ENCODE measurements around the gene DSG3.
"Not testable (repeated sequence)": the region's sequence is repeated elsewhere in the genome, so short reads cannot be mapped to it uniquely, and the experiment has no call there.

Gene DSG3

DNA sequence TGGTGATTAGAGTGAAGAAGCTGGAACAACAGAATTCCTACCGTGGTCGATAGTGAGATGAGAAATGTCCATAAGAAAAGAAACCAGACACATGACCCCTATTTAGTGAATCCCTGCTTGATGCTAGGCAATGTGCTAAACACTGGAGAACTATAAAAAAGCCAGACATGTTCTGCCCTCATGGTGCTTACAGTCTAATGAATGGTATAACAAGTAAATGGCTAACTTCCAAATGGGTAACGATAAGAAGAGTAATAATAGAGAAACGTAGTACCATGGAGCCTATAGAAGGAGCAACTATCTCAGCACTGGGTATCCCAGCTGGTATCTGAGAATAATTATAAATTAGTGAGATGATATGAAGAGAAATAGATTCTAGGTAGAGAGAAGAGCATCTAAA lies 55.5 kb downstream of the DSG3 start:
- H3K4me3 ChIP-seq (replicated peaks; ENCODE audit: low read depth, low read length), result no peak overlapping the region
- DNase-seq (ENCODE audit: extremely low read depth, low read depth), result no peak
- TF ChIP-seq, protein P1, sequence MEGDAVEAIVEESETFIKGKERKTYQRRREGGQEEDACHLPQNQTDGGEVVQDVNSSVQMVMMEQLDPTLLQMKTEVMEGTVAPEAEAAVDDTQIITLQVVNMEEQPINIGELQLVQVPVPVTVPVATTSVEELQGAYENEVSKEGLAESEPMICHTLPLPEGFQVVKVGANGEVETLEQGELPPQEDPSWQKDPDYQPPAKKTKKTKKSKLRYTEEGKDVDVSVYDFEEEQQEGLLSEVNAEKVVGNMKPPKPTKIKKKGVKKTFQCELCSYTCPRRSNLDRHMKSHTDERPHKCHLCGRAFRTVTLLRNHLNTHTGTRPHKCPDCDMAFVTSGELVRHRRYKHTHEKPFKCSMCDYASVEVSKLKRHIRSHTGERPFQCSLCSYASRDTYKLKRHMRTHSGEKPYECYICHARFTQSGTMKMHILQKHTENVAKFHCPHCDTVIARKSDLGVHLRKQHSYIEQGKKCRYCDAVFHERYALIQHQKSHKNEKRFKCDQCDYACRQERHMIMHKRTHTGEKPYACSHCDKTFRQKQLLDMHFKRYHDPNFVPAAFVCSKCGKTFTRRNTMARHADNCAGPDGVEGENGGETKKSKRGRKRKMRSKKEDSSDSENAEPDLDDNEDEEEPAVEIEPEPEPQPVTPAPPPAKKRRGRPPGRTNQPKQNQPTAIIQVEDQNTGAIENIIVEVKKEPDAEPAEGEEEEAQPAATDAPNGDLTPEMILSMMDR (IDR thresholded peaks at IDR 0.05; ENCODE audit: low read depth, low read length, missing control alignments), result no peak

DNA sequence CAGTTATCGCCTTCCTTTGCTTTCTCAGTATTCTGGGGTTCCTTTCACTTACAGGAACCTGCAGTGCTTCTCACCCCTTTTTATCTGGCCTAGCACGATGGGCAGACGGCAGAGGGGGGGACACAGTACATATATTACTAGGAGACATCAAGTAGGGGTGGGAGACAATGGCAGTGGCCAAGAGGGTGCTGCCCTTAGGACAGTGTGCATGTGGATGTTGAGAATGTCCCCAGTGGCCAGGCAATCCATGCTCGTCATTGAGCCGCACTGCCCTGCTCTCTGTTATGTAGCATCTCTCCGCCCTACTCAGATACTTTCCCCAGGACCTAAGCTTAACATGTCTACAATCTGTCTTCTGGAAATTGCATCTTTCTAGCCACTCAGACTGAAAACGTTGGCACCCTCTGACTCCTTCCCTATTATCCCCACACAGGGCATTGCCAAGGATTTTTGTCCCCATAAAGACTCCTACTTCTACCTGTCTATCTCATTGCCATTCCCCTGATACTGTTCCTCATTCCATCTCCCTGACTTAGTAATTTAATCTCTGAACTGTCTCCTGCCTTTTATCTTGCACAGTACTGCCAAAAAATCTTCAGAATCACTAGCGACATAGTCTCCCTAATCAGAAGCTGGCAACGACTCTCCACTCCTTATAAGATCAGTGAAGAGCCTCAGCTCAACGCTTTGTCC lies 57.1 kb downstream of the DSG3 start:
- no peak for DNase-seq (ENCODE audit: extremely low read depth, low read depth)
- H3K4me3 ChIP-seq (replicated peaks; ENCODE audit: low read depth, low read length), result no peak overlapping the region
- TF ChIP-seq, protein P1 (IDR thresholded peaks at IDR 0.05; ENCODE audit: low read depth, low read length, missing control alignments), result no peak

DNA sequence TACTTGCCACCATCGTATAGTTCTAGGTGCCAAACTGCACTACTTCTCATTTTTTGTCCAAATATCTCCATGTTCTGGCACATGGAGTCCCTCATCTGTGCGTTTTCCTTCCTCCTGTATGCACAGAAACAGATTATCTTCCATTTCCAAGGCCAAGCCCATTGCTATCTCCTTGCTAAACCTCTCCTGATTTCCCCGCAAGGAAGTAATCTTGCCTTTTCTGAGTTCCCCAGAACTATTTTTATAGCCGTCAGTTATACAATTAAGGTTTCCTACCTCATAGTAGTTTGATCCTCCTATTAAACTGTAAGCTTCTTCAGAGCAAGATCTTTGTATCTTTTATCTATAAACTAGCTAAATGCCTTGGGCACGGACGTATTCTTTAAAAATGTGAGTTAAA lies 57.6 kb downstream of the DSG3 start:
- DNase-seq (ENCODE audit: extremely low read depth, low read depth), result no peak
- TF ChIP-seq, protein P1 (IDR thresholded peaks at IDR 0.05; ENCODE audit: low read depth, low read length, missing control alignments), result no peak

DNA sequence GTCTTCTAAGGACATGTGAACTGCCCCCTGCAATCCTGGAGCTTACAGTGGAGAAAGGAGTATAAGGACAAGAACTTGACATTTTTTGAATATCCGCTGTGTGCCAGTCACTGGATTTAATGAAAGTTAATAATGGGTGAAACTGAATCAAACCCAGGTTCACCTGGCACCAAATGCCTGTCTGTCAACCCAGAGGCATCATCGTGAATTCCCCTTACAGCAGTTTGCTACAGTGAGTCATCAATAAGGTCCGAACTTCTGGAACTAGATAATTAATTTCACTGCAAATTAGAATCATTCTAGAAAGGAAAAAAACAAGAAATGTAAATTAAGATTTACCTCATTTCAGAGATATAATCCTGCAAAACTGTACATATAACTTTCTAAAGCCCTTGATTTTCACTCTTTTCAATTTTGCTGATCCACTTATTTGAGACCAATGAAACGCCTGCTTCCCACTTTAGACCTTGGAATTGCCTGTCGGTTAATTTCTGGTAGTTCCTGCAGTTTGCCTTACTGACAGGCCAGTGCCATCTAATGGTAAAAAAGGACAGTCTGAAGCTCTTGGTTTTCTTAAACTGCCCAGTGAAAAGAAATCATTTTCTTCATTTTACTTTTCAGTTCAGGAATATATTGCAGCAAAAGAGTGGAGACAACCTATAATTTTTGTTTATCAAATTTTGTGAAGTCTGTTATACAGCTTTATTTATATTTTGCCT lies 58.6 kb downstream of the DSG3 start:
- no peak overlapping the region for H3K4me3 ChIP-seq (replicated peaks; ENCODE audit: low read depth, low read length)
- TF ChIP-seq, protein P1 (IDR thresholded peaks at IDR 0.05; ENCODE audit: low read depth, low read length, missing control alignments), result no peak
- DNase-seq (ENCODE audit: extremely low read depth, low read depth), result no peak

More for the DNA sequence above, 57.6 kb downstream of the DSG3 start:
- H3K4me3 ChIP-seq (replicated peaks; ENCODE audit: low read depth, low read length), result no peak overlapping the region

DNA sequence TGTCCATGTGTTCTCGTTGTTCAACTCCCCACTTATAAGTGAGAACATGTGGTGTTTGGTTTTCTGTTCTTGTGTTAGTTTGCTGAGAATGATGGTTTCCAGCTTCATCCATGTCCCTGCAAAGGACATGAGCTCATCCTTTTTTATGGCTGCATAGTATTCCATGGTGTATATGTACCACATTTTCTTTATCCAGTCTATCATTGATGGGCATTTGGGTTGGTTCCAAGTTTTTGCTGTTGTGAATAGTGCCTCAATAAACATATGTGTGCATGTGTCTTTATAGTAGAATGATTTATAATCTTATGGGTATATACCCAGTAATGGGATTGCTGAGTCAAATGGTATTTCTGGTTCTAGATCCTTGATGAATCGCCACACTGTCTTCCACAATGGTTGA lies 59.6 kb downstream of the DSG3 start:
- not testable (repeated sequence) for H3K4me3 ChIP-seq (replicated peaks; ENCODE audit: low read depth, low read length); DNase-seq (ENCODE audit: extremely low read depth, low read depth)

DNA sequence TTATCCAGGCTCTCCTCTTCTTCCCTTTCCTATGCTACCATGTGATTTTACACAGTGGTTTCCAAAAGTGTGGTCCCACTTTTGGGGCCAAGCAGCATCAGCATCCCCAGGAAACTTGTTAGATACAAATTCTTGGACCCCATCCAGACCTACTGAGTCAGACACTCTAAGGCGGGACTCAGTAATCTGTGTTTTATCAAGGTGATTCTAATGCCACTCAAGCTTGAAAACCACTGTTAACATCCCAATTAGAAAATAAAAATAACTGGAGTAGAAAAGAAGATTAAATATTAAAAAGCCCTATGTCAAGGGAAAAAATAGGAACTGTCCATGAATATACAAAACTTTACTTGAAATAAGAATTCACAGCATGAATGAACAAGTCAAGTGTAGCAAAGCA lies 61.2 kb downstream of the DSG3 start:
- TF ChIP-seq, protein P1 (IDR thresholded peaks at IDR 0.05; ENCODE audit: low read depth, low read length, missing control alignments), result no peak
- no peak for DNase-seq (ENCODE audit: extremely low read depth, low read depth)
- no peak overlapping the region for H3K4me3 ChIP-seq (replicated peaks; ENCODE audit: low read depth, low read length)

DNA sequence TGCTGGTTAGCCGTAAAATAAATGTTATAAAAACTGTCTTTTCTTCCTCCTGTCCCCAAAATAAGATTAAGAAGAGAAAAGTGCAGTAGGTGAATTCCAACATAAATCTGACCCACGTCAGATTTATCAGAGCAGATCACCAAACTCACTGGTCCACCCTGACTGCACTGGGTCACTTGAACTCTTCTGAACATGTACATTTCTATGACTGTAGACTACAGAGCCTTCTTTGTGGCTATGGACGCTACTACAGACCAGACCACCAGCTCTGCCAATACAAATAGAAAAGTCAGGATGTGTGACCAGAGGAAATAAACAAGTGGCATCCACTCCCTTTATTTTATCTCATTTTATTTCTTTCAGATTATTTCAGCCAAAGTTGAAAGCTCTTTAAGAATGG lies 62.0 kb downstream of the DSG3 start:
- TF ChIP-seq, protein P1 (IDR thresholded peaks at IDR 0.05; ENCODE audit: low read depth, low read length, missing control alignments), result no peak
- no peak for DNase-seq (ENCODE audit: extremely low read depth, low read depth)
- H3K4me3 ChIP-seq (replicated peaks; ENCODE audit: low read depth, low read length), result no peak overlapping the region
